ENCODE results near the gene DOCK2. TPM values are rescaled to one million over a fixed set of nuclear protein-coding genes. Genes with fewer than 3 reads are reported as not detected.

The DOCK2 gene
- polyA plus RNA-seq, 3 donors, result 2.6 to 3.4 (median 2.7) TPM

DNA sequence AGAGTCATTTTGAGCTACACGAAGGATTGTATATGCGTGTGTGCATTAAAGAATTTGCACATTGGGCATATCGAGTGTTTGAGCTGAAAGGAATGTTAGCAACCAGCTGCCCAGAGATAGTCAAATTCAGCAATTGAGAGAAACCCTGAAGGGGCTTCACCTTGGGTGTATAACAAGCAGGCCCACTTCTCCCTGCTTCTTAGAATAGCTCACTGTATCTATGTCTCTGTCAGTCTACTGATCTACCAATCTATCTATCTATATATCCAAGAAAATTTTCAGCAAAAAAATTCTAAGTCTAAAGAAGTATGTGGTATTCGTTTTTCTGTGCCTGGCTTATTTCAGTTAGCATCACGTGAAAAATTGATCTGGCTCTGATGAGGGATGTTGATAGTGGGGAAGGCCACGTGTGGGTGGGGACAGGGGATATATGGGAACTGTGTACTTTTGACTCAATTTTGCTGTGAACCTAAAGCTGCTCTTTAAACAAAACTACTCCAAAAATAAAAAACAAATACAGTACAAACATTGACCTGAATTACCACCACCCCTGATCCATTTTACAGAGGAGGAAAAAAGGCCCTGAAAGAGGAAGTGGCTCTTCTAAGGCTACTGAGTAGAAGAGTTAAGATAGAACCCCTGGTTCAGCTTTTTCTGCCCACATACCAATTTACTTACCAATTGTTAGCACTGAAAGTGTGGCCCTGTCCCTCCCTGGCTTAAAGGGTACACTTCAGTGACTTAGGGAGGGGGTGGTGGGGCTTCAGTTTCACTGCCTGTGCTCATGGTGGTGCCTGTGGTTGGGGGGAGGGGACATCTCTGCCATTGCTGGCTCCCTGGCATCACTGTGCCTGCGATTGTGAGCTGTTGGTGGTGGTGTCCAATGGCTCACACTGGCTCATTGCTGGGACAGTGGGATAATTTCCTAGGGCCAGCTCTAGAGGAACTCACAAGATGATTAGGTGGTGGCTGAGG lies 141.8 kb downstream of the DOCK2 start:
- no peak for DNase-seq (ENCODE audit: low read depth in 3 of 3, low spot score in 2 of 3)

DNA sequence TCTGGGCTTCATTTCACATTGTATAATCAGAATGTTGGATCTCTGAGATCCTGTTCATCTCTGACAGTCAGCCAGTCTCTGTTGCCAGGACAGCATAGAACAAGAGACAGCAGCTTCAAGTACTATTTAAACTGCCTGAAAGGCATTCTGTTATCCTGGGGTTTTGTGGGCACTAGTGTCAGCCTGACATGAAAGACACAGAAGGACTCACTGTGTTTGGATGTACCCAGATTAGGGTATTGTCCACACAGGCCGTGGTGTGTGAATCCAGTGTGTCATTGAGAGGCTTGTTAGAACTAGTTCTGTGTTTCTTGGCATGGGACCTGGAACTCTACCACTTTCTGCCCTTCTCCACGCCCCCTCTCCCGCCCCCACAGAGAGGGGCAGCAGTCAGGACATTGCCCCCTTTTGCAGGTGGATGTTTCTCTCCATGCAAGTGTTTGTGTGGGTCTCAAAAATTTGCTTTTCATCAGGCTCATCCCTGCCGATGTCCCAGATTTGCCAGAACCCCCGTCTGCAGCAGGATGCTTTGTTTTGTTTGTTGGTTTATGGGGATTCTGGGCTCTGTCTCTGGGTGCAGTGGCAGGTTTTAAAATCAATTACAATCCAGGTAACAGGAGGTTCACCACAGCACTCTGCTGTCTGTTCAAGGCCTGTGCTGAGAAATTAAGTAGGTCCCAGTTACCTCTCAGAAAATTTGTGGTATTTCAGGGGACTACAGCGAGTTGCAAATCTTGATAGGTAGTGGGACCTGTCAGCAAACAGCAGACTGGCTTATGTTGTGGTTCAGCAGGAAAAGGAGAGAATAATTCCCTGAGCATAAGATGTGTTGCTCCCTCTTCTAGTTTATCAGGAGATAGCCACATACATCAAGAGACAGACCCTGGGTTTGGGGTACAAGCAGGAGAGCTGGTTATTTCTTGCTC lies 144.6 kb downstream of the DOCK2 start:
- DNase-seq (ENCODE audit: low read depth in 3 of 3, low spot score in 2 of 3), result no peak

DNA sequence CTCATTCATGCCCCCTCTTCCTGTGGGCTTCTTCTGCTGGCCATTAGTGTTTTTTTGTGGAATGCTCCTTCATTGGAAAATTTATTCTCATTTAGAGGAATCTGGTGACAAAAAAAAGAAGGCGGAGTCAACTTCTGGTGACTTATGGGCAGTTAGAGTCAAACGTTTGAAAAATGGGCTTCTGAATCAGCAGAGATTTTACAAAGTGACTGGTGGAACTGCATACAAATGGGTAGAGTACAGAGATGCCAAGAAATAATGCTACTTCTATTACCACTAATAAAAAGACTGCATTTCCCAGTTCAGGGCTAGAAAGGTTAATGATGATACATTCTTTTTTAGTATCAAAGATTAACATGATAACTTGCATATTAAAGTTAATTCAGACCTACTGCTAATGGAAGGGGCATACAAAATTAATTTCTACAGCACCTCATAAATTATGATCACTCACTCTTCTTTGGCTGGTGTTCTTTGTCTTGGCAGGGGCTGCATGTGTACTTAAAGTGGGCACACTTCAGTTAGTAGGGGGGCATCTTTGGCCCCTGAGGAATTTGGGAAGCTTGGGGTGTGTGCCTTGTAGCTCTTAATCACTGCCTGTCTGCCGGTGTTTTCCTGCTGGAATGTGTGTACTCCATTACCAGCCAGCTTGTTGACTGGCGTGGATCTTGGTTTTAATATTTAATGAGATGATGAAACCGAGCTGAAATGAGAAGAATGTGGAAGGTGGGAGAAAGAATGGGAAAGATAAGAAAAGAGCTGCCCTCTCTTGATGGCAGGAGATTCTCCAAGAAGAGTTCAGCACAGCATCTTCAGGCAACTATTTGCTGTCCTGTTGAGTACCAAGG lies 148.9 kb downstream of the DOCK2 start:
- DNase-seq (ENCODE audit: low read depth in 3 of 3, low spot score in 2 of 3), result no peak

DNA sequence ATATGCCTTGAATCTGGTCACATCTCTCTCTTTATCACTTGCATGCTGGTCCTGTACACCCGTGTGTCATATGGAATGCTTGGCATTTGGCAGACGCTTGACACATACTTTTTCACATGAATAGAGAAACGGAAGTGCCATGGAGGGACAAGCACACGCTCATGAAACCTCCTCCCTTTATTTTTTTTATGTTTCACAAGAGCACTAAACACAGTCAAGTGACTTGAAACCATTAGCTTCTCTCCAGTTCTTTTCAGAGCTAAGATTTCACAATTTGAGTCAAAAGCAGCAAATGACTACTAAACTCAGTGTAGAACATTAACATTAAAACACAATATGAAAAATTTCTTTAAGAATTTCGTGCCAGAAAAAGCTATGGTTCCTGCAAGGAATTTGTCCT lies 151.1 kb downstream of the DOCK2 start:
- no peak for DNase-seq (ENCODE audit: low read depth in 3 of 3, low spot score in 2 of 3)

DNA sequence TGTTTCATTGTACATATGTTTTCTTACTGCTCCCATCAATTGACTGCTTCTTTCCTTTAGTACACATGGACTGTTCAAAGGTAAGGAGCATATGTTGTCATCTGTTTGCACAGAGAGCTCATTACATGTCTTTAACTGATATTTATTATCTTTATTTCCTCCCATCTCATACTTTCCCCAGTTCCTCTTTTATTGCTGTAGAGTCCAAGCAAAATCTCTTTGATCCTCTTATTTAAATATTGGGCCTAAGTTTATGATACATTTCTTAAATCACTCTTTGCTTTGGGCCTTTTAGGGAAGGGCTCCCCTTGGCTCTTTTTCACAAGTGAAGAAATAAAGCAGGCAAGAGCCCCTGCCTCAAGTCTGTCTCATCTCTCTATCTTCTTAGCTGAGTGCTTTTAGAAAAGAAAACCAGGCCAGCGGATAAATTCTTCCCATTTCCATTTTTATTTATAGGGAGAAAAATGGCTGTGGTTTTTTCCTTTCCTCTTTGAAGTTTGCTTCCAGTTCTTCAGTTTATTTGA lies 152.4 kb downstream of the DOCK2 start:
- DNase-seq (ENCODE audit: low read depth in 3 of 3, low spot score in 2 of 3), result no peak

DNA sequence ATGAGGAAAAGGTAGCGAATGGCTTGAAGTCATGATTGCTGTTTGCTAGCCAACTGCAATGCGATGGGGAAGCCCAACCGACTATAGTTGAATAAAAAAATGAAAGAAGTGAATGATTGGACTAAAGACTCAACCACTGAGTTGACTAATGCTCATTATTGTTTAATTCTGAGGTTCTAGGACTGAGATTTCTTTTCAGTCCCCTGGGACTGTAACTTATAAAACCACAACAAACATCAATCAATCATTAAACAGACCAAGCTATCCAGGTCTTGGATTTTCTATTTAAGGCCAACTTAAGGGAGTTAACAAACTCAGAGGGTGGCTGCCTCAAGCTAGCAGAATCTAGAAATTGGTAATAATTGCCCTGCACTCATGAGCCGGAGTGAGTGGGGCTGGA lies 154.2 kb downstream of the DOCK2 start:
- DNase-seq (ENCODE audit: low read depth in 3 of 3, low spot score in 2 of 3), result no peak

DNA sequence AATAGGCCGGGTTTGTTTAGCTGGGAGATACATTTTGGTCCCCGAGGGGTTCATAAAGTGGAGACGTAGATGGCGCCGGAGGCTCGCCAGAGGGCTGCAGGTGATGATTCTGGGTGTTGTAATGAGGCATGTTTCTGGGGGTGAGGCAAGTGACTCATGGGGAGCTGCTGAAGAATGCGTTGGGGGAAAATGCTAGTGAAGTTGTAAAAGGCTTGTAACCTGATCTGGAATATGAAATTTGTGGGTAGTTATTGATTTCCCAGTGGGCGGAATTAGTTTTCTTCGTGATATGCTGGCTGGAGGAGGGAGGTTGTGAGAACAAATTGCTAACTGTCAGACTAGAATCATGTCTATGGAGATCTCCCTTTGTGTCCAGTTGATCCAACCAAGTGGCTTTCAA lies 158.3 kb downstream of the DOCK2 start:
- no peak for DNase-seq (ENCODE audit: low read depth in 3 of 3, low spot score in 2 of 3)

DNA sequence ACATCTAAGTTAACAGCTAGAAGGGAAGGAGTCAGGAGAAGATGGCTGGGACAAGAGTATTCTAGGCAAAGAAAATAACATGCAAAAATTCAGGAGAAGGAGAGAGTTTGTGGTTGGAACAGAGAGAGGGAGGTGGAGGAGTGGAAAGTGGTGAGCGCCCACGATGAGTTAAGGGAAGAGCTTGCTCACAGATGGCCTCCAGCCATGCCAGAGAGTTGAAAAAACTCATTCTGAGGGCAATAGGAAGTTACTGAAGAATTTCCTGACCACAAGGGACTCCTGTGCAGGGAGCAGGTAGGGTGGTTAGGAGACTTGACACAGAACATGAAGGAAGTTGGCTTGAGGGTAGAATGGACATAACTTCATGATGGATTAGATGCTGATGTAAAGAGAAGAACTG lies 159.7 kb downstream of the DOCK2 start:
- DNase-seq (ENCODE audit: low read depth in 3 of 3, low spot score in 2 of 3), result no peak

DNA sequence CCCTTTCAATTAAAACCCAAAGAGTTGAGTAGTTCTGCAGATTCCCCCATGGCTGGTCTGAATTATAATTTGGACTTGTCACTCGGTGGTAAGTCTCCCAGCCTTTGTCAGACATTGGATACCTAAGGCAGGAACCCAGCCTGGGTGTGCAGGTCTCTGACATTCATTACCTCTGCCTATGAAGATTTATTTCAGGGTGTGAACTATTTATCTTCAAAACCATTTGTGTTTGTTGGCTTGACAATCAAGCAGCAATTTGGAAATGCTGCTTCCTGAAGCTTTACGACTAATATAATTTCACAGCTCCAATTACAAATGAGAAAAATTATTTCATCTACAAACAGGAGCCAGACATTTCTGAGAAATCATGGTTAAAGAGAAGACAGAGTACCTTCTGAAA lies 160.5 kb downstream of the DOCK2 start:
- no peak for DNase-seq (ENCODE audit: low read depth in 3 of 3, low spot score in 2 of 3)

DNA sequence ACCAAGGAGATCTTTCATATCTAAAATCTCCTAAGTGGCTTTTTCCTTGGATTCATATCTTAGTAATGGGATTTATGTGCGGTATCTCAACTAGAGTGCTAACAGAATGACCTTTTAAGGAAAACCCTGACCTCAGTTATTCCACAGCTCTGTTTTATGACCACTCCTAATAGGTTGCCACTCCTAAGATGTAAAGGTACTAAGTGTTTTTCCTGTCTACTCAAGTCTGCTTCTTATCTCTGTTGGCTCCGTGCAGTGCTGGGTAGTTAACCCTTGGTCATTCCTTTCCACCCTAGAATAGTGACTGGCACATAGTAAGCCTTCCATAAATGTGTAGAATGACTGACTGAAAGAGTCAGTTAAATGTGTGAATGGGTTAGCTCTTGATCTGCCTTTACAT lies 161.4 kb downstream of the DOCK2 start:
- no peak for DNase-seq (ENCODE audit: low read depth in 3 of 3, low spot score in 2 of 3)

DNA sequence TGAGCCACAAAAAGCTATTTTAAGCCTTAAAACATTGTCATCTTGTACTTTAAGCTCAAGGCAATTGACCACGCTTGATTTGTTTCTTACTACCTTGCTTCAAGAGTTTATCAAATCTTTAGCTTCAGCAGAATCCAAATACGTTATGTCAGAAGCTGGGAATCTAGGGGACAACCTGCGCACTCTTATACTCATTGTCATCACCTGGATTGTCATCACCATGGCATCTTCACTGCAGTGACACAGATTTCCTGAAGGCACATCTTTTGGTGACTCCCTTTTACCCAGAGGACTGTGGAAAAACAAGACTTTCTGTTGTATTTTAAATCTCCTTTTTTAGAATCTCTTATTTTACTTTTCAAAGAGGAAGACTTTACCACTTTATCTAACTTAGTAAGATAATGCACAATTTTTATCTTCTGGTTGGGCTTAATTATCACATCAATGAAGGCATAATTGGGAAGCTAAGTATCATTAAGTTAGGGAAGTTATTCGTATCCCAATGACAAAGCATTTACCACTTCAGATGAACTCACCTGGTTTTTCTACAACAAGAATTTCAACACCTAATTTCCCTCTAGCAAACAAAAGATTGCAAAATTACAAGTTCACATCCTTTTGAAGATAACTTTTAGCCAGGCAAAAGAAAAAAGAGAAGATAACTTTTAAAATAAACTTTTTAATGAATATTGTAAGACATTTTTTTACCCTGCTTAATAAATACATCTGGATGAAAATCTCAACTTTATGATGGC lies 162.0 kb downstream of the DOCK2 start:
- DNase-seq (ENCODE audit: low read depth in 3 of 3, low spot score in 2 of 3), result no peak

DNA sequence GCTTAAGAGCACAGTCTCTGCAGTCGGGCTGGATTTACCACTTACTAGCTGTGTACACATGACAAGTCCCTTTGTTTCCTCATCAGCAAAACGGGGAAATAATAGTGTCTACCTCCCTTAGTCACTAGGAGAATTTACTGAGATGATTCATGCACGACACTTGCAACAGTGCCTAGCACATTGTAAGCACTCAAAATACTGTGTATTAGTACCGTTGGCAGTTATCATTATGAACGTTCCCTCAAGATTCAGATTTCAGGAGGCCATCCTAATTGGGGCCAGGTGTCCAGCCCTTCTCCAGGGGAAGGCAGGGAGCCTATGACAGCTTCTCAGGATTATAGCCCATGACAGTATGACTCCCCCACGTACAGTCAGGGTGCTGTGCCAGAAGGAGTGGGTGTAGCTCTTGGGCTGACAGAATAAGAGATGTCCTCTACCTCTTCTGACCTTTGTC lies 164.3 kb downstream of the DOCK2 start:
- DNase-seq (ENCODE audit: low read depth in 3 of 3, low spot score in 2 of 3), result no peak

DNA sequence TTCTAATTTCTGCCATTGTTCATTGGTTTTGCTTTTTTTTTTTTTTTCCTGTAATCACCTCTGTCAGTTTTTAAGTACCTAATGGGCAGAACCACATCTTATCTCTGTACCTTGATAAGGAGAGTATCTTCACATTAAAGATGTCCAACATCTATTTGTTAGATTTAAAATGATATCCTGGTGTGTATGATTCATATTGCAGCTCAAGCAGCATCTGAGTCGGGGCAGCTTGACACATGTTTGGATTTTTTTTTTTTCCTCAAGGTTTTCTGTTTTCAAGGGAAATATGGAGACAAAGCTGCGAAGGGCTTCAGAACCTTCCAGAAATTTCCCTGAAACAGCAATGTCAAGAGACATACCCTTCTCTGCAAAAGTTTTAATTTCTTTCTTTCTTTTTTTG lies 164.7 kb downstream of the DOCK2 start:
- DNase-seq (ENCODE audit: low read depth in 3 of 3, low spot score in 2 of 3), result no peak

DNA sequence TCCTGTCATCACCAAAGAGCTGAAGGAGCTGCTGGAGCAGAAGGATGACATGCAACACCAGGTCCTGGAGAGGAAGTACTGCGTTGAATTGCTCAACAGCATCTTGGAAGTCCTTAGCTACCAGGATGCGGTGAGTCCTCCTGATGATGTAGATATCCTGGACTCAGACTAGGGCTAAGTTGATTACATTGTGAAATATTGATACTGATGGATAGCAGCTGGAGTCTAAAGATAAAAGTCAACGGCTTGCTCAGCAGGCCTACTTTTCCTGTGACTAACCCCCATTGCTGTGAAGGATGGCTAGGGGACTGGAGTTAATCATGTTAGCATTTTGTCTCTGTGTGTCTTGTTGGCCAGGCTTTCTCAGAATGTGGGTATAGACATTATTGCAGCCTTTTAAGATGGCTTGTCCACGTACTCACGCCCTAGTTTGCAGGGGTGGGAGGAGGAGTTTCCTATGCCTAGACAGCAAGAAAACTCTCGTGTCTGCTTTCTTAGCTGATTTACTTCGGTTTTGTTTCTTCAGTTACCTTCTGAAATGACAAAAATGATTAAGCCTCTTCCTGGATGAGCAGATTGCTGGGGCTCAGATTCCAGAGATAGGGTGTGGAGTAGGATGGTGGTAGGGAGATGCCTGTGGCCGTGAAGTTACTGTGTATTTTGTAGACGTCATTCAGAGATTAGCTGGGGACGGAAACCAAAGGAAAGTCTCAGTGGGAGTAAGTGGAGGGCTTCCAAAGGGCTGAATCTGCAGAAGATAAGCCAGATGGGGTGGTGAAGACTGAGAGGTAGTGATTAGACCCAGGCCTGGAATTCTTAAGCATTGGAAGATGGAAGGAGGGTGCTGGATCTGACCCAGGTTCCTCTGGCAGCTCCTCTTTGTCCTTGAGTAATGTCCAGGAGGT lies 166.3 kb downstream of the DOCK2 start:
- no peak for DNase-seq (ENCODE audit: low read depth in 3 of 3, low spot score in 2 of 3)

DNA sequence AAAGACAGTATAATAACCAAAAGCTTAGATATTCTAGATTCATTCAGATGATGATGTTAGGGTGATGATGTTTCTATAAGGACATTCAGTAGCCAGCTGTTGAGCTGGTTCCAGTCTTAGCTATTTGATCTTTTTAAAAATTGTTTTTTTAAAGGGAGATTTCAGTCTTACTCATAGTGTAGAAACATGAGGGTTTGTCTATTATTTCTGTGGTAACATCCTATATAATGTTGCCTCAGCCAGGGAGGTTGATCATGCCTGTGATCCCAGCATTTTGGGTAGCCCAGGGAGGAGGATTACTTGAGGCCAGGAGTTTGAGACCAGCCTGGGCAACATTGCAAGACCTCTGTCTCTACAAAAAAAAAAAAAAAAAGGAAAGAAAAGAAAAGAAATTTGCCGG lies 167.8 kb downstream of the DOCK2 start:
- DNase-seq (ENCODE audit: low read depth in 3 of 3, low spot score in 2 of 3), result no peak

DNA sequence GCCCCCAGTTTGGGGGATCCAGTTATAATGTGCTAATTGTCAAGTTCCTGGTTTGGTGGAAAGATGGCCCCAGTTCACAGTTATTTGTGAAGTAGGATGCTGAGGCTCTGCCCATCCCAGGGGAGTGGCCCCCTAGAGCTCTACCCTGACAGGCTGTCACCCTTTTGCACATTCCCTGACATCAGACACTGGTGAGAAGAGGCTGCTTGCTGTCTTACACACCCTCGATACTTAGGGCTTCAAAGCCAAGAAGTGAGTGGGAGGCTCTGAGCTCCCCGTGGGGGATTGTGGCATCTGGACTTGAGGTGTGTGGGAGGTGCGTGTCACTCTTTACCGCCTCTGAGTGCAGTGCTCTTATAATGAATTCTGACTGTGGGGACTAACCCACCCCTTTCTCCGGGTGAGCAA lies 168.5 kb downstream of the DOCK2 start:
- no peak for DNase-seq (ENCODE audit: low read depth in 3 of 3, low spot score in 2 of 3)

DNA sequence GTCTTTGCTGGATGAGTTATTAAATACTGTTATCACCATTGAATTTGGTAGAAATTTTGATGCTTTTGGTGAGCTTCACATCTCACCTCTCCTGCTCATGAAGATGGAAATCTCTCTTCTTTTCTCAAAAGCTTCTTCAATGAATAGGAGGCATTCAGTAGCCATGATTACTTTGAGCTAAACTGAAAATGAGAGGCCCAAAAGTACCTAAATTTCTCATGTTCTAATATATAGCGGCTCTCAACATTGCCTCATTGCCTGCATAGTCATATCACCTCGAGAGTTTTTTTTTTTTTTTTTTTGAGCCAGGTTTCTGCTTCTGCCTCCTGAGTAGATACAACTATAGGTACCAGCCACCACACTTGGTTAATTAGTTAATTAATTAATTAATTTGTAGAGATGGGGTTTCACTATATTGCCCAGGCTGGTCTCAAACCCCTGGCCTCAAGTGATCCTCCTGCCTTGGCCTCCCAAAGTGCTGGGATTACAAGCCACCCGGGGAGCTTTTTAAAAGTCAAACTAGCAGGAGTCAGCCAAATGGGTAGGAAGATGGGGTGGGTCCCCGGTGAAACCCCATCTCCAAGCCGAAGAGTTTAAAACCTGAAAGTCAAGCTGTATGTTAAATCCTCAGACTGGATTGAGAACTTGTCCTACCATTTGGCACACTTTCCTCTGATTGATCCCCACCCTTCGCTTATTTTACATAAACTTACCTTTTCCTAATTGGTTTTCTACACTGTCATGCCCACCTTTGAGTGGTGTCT lies 169.0 kb downstream of the DOCK2 start:
- no peak for DNase-seq (ENCODE audit: low read depth in 3 of 3, low spot score in 2 of 3)

DNA sequence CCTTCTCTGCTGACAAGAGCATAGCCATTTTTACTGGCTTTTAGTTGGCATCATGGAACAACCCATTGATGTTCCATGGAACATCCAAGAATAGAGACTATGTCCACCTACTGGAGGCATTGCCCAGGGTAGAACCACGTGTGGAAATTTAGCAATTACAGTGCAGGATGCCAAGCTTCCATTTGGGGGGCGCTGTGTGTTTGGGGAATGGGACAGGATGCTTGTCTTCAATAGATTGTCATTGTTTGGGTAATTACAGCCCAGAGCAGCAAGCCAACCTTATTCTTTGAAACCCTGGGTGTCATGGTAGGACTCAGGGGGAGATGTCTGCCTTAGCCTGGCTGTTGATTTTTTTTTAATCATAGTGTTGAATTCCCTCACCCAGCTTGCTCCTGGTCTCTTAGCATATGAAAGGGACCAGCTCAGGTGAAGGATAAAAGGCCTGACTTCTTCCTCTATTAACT lies 171.1 kb downstream of the DOCK2 start:
- no peak for DNase-seq (ENCODE audit: low read depth in 3 of 3, low spot score in 2 of 3)
